H54 (cell line): Measurements from ENCODE around the gene TRPM4.
"Not testable (repeated sequence)": the region's sequence is repeated elsewhere in the genome, so short reads cannot be mapped to it uniquely, and the experiment has no call there.

Source experiments
- DNase-seq: peaks from one replicate; pipeline ENCODE4 v3.0.0; 2011; ENCODE audit warnings: low spot score, mixed read lengths; ENCODE audit not compliant: insufficient read length
- FAIRE-seq: peaks from 3 replicates; lab custom pipeline; 2011; peaks lifted over from hg19 to GRCh38; lab: Jason Lieb, UNC
- POLR2A ChIP-seq: IDR thresholded peaks from 2 replicates; pipeline ENCODE4 v1.6.1; 2011; ENCODE audit warnings: low read depth, mild to moderate bottlenecking, low read length

TRPM4 gene

GRCh38 chr19:49119411-49120324 is 37.9 kb upstream of the TRPM4 start, which contains the start of gene PPFIA3:
Gene PPFIA3 (plus strand): TSS chr19:49119544. CDS start chr19:49127874, 8,330 bp downstream.
- no peak for TF ChIP-seq POLR2A
- FAIRE-seq (no peak), DNase-seq (peak; percentile 57)

- no peak for FAIRE-seq
- DNase-seq = no peak
- TF ChIP-seq POLR2A = no peak
Observed at GRCh38 chr19:49120325-49120683, 37.3 kb upstream of the TRPM4 start.

- no peak for FAIRE-seq
- TF ChIP-seq POLR2A = no peak
- DNase-seq = no peak
Observed at GRCh38 chr19:49120868-49121267, 36.7 kb upstream of the TRPM4 start.

GRCh38 chr19:49121841-49122240 is 35.8 kb upstream of the TRPM4 start:
- not testable (repeated sequence) for FAIRE-seq, DNase-seq

- FAIRE-seq, DNase-seq: not testable (repeated sequence)
Observed at GRCh38 chr19:49123285-49123684, 34.3 kb upstream of the TRPM4 start.

- DNase-seq = no peak
- TF ChIP-seq POLR2A = no peak
- FAIRE-seq = no peak
Observed at GRCh38 chr19:49125025-49125731, 32.4 kb upstream of the TRPM4 start.

GRCh38 chr19:49126575-49126974 is 31.0 kb upstream of the TRPM4 start:
- FAIRE-seq (no peak), DNase-seq (no peak)
- no peak for TF ChIP-seq POLR2A

- not testable (repeated sequence) for DNase-seq, FAIRE-seq
Observed at GRCh38 chr19:49127225-49127624, 30.4 kb upstream of the TRPM4 start.

- peak; percentile 90 for DNase-seq
- peak; percentile 30 for FAIRE-seq
- peak; percentile 18; the same call in 1 of the 2 replicates for TF ChIP-seq POLR2A
Observed at GRCh38 chr19:49127674-49128544, 29.7 kb upstream of the TRPM4 start.

- no peak for TF ChIP-seq POLR2A
- no peak for DNase-seq
- no peak for FAIRE-seq
Observed at GRCh38 chr19:49128545-49129237, 28.9 kb upstream of the TRPM4 start.

GRCh38 chr19:49129238-49129583 is 28.4 kb upstream of the TRPM4 start:
- FAIRE-seq (no peak), DNase-seq (no peak)
- no peak for TF ChIP-seq POLR2A

GRCh38 chr19:49130325-49130724 is 27.3 kb upstream of the TRPM4 start:
- DNase-seq = no peak
- no peak for TF ChIP-seq POLR2A
- FAIRE-seq = no peak

GRCh38 chr19:49132974-49133609 is 24.5 kb upstream of the TRPM4 start:
- FAIRE-seq = no peak
- TF ChIP-seq POLR2A = no peak

More at GRCh38 chr19:49132974-49133609, 24.5 kb upstream of the TRPM4 start:
- no peak for DNase-seq
